AML-193 (cell line): ENCODE data around the gene ALDH1B1.

Experiments used
- DNase-seq, 2 experiments: peaks; one replicate each; lab custom pipeline; 2025; lab: John Stamatoyannopoulos, UW

The ALDH1B1 gene

GRCh38 chr9:38441347-38442085 lies 49.0 kb downstream of the ALDH1B1 start:
- no peak for DNase-seq

DNA sequence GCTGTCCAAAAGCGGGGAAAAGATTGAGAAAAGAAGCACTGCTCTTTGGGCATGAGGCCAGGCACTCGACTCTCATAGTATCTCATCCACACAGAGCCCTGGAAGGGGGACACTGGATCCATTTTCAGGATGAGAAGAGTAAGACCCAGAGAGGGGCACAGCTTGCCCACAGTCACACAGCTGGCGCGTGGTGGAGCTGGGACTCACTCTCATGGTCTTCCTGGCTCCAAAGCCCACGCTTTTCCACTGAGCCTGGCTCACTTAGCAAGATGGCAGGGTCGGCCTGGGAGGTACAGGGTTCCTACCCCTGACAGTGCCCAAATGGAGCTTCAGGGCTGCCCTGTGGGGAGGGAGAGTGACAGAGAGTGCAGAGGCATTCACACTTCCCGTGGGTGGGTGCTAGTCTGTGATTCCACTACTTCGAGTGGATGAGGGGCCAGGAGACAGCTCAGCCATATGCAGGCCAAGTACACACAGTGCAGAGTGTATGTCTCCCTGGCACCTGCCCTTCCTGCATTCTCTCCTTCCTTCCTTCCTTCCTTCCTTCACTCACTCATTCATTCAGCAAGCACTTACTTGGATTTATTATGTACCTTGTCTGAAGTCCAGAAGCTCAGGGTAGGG lies 50.1 kb downstream of the ALDH1B1 start:
- no peak for DNase-seq

GRCh38 chr9:38443181-38443580 lies 50.7 kb downstream of the ALDH1B1 start:
- no peak for DNase-seq

DNA sequence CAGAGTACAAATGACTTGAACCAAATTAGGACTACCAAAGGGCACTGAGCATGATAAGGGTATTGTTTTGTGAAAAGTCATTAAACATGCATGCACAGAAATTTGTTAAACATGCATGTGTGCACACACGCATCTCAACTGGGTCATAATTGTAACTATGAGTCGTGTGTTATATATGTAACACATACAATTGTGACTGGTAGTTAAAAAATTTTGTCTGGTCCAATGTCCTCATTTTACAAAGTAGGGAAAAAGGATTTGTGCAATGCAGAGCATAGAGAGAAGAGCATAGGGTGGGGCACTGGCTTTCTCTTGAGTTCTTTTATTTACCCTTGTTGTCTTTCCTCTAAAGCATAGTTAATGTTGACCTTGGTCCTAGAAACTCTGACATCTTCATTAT lies 51.1 kb downstream of the ALDH1B1 start:
- DNase-seq: no peak

DNA sequence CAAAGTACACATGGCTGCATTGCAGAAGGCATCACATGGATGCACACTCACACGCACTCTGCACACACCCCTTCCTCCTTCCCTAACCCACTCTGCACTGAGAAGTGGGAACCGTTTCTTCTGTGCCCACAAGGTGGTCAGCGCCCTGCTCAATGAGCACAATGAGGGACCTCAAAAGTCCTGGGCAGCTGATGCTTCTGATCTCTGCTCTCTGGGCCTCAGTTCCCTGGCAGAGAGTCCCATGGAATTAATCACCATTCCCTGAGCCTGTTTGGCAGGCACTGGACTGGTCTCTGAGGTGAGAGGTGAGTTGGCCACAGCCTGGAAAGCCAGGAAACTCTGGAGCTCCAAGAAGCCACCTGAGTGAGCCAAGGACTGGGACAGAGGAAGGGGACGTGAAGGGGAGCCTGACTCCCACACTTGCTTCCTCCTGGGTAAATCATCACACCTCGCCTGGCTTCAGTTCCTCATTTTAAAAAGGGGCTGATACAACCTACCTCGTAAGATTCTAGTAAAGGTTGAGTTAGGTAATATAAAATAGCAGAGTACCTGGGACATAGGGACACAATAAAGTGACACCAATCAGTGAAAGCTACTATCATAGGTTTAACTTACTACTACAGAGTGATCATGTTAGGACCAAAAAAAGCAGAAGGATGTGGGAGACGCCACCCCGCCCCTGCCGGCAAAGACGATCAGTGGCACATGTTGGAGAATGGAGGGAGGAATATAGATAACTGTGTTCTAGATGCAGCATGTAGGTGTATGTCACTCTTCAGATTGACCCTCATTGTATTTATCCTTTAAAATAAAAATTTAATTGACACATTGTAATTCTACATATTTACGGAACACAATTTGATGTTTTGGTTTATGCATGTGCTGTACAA lies 52.9 kb downstream of the ALDH1B1 start:
- peak in 1 of 2 experiments; percentile 8 for DNase-seq

DNA sequence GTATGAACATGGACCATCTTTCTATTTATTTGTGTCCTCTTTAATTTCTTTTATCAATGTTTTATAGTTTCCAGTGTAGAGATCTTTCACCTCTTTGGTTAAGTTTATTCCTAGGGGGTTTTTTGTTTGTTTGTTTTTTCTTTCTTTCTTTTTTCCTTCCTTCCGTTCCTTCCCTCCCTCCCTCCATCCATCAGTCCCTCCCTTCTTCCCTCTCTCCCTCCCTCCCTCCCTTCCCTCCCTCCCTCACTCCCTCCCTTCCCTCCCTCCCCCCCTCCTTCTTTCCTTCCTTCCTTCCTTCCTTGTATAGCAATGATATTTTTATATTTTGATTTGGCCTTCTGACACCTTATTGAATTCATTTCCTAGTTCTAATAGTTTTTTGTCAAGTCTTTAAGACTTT lies 55.2 kb downstream of the ALDH1B1 start:
- DNase-seq: no peak
